Measurements from ENCODE around the gene BAG2.

Gene BAG2

GRCh38 chr6:57172136-57173055 lies at the start of gene BAG2:
Gene BAG2, plus strand, starts transcription at chr6:57172326. Its CDS starts 372 bp downstream, at chr6:57172698.
- DNase-seq, result peak in 55 of 56 donors; percentile 23 to 85 (median 68)

- DNase-seq, result no peak
These were observed 49.0 kb upstream of the BAG2 start for GRCh38 chr6:57123111-57123510.

- peak in 1 of 56 donors; percentile 1 for DNase-seq
These were observed 44.4 kb upstream of the BAG2 start for GRCh38 chr6:57127763-57128162.

- no peak for DNase-seq
These were observed 41.4 kb upstream of the BAG2 start for GRCh38 chr6:57130661-57131177.

- DNase-seq, result no peak
These were observed 37.2 kb upstream of the BAG2 start for GRCh38 chr6:57134954-57135353.

GRCh38 chr6:57135885-57136284 lies 36.2 kb upstream of the BAG2 start:
- DNase-seq, result no peak

- no peak for DNase-seq
These were observed 34.8 kb upstream of the BAG2 start for GRCh38 chr6:57137350-57137749.

GRCh38 chr6:57138026-57138425 lies 34.1 kb upstream of the BAG2 start:
- DNase-seq, result no peak

- no peak for DNase-seq
These were observed 30.5 kb upstream of the BAG2 start for GRCh38 chr6:57141451-57142177.

GRCh38 chr6:57142178-57142525 lies 30.0 kb upstream of the BAG2 start:
- DNase-seq, result no peak

- DNase-seq, result no peak
These were observed 28.4 kb upstream of the BAG2 start for GRCh38 chr6:57143690-57144089.

- DNase-seq, result no peak
These were observed 24.7 kb upstream of the BAG2 start for GRCh38 chr6:57147401-57147800.

- no peak for DNase-seq
These were observed 23.9 kb upstream of the BAG2 start for GRCh38 chr6:57147955-57148858.

GRCh38 chr6:57158658-57159057 lies 13.5 kb upstream of the BAG2 start:
- no peak for DNase-seq

- DNase-seq, result no peak
These were observed 13.0 kb upstream of the BAG2 start for GRCh38 chr6:57159127-57159526.

GRCh38 chr6:57162028-57162427 lies 10.1 kb upstream of the BAG2 start:
- no peak for DNase-seq

- no peak for DNase-seq
These were observed 9.6 kb upstream of the BAG2 start for GRCh38 chr6:57162516-57162915.

GRCh38 chr6:57163956-57164355 lies 8.2 kb upstream of the BAG2 start:
- no peak for DNase-seq

GRCh38 chr6:57165080-57165479 lies 7.0 kb upstream of the BAG2 start:
- no peak for DNase-seq

- peak in 8 of 56 donors; percentile 1 to 56 (median 4) for DNase-seq
These were observed 1.1 kb downstream of the BAG2 start for GRCh38 chr6:57173056-57173885.
